GM04503 (cell line): ENCODE data around the gene PDGFRB.

Source experiments
- DNase-seq: peaks from one replicate; pipeline ENCODE4 v3.0.0-alpha.2; 2012; ENCODE audit warnings: low read depth

Gene PDGFRB

GRCh38 chr5:150181766-150182545, 26.3 kb upstream of the PDGFRB start:
- no peak for DNase-seq

DNA sequence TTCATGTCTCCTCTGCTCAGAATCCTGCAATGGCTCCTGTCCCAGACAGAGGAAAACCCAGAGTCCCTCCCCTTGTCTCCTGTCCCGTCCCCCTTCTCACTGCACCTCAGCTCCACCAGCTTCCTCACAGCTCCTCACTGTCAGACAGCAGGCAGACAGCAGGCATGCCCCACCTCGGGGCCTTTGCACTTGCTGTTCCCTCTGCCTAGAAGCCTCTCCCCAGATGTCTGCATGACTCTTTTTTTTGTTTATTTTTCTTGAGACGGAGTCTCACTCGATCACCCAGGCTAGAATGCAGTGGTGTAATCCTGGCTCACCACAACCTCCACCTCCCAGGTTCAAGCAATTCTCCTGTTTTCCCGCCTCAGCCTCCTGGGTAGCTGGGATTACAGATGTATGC, 25.4 kb upstream of the PDGFRB start:
- DNase-seq, result no peak

DNA sequence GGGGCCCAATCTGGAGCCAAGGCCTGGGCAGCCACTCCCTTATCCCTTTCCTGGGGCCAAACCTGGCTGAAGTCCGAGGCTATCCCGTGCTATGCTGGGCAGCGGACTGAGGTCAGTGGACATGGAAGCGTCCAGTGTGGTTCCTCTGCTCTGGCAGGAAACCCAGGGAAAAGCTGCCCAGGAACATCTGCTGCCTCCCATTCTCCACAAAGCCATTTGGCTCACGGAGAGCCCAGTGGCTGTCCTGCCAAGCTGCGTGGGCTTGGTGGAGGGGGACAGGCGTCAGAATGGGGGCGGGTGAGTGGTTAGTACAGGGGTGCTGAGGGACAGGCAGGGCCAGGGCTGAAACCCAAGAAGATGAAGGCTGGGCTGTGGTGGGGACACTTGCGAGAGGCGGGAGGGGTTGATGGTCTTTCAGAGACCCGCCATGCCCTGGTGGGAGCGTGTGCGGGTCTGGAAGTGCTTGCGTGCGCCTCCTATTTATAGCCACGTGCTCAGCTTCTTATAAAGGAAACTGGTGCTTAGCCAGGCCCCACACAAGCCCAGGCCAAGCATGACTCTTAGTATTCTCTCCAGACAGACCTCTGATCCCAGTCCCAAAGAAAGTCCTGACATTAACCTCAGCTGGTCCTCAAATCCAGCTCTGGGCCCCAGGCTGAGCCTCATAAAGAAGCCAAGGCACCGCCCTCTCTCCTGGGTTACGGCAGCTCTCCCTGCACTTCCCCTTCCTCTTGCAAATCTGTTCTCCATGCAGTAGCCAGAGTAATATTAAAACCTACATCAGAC, 24.8 kb upstream of the PDGFRB start:
- no peak for DNase-seq

GRCh38 chr5:150179019-150179620, 23.5 kb upstream of the PDGFRB start:
- DNase-seq, result no peak

DNA sequence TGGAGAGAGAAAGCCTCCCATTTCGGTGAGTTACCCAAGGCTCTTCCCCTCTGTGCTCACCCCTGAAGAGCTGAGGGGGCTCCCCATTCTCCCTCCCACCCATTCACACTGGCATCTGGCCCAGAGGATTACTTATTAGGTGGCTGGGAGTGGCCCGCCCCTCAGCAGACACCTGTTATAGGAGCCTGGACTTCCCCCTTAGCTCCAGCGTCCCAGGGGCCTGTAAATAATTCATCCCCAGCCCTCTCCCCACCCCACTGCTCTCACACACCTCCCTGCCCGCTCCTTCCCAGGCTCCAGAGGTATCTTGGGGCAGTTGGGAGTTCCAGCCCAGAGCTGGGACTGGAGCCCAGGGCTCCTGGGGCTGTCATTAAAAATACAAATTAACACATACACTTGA, 22.6 kb upstream of the PDGFRB start:
- DNase-seq, result no peak

GRCh38 chr5:150177721-150178120, 22.1 kb upstream of the PDGFRB start:
- no peak for DNase-seq

DNA sequence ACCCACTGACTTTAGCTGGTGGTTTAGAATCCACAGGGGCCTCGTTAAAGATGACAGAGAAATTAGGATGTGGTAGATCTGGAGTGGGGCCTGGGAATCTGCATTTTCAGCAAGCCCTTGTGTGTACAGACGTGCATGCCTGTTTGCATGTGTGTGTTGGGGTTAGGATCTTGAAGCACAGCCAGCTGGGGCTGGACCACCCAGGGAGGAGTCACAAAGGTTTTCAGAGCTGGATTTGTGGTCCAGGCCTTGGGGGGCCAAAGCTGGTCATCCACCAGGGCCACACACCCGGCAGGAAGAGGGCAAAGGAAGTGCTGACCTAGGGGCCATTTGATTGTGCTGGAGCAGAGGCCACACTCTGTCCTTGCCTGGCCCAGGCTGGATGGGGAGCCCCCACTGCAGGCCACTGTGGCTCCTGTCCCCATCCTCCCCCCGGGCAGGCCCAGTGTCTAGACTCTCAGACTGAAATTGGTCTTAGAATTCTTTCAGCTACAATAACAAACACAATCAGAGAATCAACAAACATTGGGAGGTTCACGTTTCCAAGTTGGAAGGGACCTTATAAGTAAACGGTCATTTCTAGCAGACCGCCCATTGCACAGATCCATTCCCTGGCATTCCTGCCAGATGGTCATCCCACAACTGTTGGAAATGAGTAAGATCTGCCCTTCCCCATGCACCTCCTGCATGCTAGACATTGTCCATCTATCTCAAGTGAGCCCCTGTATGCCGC, 21.3 kb upstream of the PDGFRB start:
- no peak for DNase-seq

DNA sequence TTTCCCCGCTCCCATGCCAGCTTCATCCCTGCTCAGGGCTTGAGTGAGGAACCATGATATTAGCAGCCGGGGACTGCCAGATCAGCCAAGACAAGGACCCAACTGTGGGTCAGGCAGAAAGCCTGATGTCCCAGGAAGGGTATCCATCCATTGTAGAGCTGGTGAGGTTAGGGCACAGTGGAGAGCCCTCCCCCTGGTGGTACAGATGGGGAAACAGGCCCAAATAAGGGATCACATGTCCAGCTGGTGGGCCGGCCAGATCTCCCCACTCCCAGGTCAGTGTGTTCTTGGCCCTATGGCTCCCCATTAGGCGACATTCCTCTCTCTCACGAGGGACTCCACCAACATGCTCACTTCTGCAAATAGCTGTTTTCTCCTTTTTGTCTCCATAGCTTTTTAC, 19.9 kb upstream of the PDGFRB start:
- no peak for DNase-seq

- DNase-seq, result no peak
Observed at GRCh38 chr5:150175076-150175475, 19.4 kb upstream of the PDGFRB start.

- no peak for DNase-seq
Observed at GRCh38 chr5:150174285-150174684, 18.6 kb upstream of the PDGFRB start.

- no peak for DNase-seq
Observed at GRCh38 chr5:150173161-150173560, 17.5 kb upstream of the PDGFRB start.

DNA sequence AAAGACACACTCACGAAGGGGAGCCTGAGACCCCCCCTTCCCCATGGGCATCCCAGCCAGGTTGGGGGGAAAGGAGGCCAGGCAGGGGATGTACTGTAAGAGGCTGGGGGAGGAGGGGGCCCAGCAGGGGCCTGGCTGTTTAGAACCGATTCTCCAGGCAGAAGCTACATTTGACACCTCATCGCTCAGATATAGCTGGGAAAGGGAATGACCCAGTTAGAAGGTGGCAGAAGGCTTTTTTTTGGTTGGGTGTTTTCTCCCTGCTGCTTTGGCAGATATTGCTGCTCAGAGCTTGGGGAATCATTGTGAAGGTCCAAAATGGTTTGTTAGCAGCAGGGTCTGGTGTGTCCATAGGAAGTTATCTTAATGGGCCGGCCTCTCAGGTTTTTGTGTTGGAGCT, 16.9 kb upstream of the PDGFRB start:
- DNase-seq, result no peak

DNA sequence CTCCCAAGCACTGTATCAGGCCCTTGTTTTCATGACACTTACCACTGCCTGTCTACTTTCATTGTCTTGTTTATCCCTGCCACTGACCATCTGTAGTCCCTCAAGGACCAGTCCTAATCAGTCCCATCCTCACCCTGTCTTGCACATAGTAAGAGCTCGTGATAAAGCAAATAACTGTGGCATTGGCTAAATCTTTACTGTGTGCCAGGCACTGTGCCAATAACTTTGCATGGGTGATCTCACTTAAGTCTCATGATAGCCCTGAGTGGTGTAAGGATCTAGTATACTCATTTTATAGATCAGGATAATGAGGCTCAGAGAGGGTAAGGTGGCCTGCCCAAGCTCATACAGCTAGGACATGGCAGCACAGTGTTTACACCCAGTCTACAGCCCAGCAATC, 16.5 kb upstream of the PDGFRB start:
- no peak for DNase-seq

- DNase-seq, result no peak
Observed at GRCh38 chr5:150168864-150169263, 13.2 kb upstream of the PDGFRB start.

- no peak for DNase-seq
Observed at GRCh38 chr5:150167908-150168307, 12.3 kb upstream of the PDGFRB start.

DNA sequence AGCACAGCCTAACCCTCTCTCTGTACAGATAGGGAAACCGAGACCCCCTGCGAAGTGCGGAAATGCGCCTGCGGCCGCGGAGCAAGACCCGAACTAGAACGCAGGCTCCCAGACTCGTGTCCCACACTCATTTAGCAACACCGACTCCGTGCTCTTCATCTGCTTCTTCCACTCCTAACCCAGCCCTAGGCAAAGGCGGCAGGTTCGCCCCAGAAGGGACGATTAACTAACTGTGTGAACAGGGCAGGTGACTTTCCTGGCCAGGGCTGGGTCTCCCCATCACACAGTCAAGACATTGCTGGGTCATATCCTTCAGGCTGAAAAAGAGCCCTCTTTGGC, 11.8 kb upstream of the PDGFRB start:
- DNase-seq, result no peak

- DNase-seq, result no peak
Observed at GRCh38 chr5:150166650-150167511, 11.2 kb upstream of the PDGFRB start, which contains the start of gene CDX1. Gene CDX1 (plus strand): TSS chr5:150166778. CDS start chr5:150166877, 99 bp downstream.

DNA sequence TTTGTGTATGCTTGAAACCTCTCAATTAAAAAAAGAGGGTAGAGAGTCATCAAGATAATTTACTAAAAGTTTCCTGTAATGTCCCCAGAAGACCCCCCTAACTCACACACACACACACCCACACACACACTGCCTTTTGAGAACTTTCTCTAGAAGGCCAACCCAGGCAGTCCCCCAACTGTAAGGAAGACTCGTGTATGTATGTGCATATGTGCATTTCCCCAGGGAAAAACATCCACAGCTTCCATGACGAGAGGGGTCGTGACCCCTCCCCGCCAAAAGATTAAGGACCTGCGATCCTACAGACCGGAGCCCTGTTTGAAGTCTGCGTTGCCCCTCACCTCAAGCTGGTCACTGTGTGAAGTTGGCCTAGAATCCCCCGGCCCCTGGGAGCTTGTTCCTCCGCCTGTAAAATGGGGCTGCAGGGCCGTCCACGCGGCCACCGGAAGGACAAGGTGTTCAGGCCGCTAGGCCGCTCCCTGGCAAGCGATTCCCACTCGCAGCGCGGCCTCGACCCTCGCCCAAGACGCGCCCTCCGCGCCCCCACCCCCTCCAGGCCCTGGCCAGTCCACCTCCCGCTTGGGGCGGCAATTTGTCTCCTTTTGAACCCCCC, 10.5 kb upstream of the PDGFRB start:
- no peak for DNase-seq

- DNase-seq, result no peak
Observed at GRCh38 chr5:150164211-150164980, 8.8 kb upstream of the PDGFRB start.

GRCh38 chr5:150163547-150164059, 8.0 kb upstream of the PDGFRB start:
- no peak for DNase-seq
